Inferior parietal cortex (tissue), 1 donor: ENCODE results near the gene RAB5B.

Experiments
- DNase-seq: peaks from one replicate; pipeline ENCODE4 v3.0.0-alpha.2; 2016; ENCODE audit errors: extremely low spot score

The RAB5B gene, protein sequence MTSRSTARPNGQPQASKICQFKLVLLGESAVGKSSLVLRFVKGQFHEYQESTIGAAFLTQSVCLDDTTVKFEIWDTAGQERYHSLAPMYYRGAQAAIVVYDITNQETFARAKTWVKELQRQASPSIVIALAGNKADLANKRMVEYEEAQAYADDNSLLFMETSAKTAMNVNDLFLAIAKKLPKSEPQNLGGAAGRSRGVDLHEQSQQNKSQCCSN

DNA sequence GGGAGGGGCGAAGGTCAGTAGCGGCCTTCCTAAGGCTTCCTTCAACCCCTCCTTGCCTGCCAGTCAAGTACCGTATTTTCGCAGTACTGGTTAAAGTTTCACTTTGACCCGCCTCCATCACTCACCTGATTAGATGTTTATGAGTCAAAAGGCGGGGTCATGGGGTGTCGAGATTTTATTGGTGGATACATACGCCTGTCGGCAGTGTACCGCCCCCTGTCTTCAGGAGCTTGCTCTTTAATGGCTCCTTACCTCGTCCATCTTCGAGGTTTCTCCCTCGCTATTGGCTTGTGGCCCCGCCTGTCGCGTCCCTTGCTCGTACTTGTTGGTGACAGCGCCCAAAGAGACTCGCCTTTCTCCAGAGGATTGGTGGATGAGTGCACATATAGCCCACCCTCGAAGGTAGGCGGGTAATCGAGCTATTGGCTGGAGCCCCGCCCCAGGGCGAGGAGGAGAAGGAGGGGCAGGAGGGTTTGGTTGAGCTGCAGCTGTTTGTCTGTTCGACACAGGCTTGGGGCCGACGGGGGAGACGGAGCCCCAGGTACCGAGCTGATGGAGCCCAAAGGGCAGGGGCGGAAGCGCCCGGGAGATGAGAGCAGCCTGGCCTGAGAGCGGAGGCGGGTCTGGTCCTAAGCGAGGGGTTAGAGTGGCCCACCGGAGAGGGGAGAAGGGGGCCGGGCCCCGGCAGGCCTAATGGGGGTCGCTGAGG lies at the start of gene RAB5B:
TSS of gene RAB5B (plus strand) at position 480 of the 709 bp plus-strand sequence. CDS start 12,883 bp downstream, outside the sequence.
- peak; percentile 100 for DNase-seq

DNA sequence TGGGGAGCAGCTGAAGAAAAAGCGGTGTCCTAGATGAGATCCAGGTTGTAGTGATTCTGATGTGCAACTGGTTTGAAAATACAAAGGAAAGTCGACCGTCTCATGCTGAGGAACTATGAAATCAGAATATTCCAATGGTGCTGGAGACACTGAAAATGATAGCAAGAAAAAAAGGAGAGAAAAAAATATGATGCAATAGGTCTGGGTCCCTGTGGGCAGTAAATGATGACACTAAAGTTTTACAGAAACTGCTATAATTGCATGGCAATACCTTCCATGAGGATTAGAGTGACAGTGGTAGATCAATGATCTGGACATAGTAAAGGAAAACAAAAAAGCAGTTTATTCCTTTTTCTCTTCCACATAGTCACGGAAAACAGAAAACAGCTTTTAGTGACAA lies 48.5 kb upstream of the RAB5B start:
- no peak for DNase-seq

DNA sequence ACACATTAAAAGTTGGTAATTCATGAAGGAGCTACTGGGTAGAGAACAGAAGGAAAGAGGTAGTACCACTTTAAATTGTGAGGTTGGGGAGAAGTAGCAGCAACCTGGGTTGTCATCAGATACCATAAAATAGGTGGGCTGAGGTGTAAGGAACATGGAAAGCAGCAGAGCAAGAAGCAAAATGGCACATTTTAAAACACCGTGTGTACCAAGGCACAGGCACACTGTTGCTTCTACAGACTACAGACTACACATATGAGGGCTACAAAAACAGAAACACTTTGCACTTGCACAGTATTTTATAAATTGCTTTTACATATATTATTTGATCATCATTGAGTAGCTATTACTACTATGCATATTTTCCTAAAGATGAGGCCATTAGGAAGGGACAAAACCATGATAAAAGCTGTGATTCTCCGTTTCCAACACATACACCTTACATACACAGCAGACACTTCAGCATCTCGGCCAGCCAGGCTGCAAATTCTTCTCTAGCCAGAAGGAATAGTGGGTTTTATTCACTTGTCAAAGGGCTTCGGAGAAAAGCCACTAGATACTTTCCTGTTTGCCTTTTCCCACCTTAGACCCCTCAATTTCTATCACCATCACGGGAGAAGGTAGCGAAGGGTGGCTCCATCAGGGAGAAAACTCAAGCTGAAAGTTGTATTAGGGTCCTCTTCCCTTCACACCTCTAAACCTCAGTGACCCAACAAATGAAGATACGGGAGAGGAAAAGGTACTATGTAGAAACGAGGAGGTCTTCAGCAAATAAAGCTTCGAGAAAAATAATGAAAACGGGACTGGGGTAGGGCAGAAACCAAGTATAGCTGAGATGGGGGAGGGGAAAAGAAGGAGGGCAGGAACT lies 47.8 kb upstream of the RAB5B start:
- DNase-seq: no peak

DNA sequence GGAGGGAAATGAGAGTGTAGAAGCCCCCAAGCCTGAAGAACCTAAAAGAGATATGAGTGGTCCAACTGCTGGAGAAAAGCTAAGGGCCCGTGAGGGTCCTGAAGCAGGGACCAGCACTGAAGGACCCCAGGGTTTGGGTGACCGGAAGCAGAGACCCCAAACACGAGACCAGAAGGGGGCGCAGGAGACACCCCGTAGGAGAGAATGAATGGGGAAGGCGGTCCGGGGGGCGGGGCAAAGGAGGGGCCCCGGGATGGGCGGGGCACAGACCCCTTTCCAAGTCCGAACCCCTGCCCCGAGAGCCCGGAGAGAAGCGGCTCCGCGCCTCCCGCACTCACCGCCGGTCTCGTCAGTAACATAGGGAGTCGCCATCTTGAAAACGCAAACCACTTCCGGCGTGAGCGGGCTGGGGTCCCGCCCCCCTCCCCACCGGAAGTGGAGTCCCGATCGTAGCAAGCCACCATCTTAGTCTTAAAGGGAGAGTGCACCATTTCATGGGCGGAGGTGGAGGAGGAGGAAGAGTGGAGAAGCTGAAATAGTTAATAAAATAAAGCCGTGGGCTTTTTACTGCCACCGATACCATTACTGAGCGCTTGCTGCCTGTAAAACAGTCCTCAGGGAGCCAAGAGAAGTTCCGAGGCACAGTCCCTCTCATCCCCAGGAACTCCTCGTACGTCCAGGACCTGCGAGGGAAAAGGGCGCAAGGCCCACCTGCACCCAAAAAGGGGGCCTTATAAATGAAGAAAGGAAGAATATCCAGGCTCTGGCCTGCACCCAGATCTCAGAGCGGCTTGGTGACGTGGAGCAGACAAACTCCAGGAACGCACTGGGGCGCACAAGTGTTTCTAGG lies 46.9 kb upstream of the RAB5B start:
- peak; percentile 94 for DNase-seq

DNA sequence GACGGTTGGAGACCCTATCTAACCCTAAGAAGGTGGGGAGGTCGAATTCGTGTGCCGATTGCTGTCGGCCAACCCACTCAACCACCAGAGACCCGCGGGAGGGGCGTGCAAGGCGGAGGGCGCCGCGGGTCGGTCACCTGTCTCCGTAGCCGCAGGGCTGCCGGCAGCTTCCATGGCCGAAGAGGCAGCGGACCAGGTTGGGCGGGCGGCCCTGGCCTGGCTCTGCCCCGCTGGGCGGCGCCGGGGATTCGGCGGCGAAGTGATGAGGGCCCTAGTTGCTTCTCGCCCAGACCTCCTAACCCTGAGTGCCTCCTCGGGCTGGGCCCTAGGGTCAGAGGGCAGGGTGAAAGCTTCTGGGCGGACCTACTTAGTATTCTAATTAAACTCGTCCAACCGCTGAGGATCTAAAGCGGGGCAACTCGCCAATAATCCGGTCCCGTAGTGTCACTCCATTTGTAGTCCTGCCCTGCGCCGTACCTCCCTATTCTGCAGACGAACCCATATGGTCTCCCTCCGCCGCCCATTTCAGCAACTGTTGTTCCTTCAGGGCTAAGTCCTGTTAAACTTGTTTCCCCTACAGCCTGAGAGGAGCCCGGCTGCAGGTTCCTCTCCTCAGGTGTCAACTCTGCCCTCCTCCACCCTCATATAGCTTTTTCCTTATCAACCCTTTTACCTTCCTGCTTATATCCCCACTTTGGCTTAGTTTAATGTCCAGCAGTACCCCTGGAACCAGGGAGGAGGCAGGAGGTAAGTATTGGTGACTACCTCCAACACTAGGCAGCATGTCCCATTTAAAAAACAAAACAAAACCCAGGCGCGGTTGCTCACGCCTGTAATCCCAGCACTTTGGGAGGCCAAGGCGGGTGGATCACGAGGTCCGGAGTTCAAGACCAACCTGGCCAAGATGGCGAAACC lies 46.0 kb upstream of the RAB5B start, which contains the start of gene PYM1:
TSS of gene PYM1 (minus strand) at position 307 of the 915 bp plus-strand sequence. CDS start at position 174, 133 bp downstream.
- DNase-seq: peak; percentile 74

DNA sequence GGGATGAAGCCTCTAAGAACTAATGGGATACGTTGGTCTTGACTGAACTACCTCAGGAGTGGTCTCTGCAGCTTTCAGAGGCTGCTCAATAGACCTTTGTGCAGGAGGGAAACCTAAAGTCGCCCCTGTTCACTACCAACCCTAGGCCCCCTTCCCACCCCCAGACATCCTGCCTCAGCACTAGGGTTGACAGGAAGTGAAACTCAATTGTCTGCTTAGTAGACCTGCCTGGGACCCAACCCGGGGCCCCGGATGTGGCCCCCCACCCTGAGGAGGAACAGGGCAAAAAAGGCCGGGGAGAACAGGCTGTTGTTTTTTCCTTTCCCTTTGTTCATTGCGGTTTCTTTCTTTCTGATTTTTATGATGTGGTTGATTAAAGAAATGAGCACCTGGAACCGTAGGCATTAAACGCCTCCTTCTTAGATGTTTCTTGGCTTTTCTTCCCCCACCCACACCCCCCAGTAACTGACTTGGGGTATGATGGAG lies 44.5 kb upstream of the RAB5B start:
- no peak for DNase-seq

DNA sequence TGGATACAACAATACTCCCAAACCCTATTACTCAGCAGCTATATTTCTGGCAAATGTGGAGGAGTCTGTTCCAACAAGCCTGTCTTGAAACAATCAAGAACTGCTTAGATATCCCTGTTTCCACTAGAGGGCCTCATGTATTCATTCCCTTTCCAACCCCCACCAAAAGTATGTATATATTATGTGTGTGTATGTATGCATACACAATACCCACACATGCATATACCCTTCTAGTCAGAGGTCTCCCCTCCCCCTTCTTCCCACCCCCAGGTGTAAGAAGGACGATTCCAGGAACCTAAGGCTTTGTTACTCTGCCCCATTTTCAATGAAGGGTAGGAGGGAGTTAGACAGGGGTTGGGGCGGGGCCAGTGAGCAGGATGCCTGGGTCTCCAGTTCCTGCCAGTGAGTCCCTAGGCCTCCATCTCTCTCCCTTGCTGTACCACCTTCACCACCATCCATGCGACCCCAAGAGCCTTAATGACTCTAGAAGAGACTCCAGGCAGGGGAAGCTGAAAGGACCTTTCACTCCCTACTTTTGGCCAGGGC lies 43.0 kb upstream of the RAB5B start, which contains the start of gene DGKA:
TSS of gene DGKA (plus strand) at position 392 of the 546 bp plus-strand sequence. CDS start 5,342 bp downstream, outside the sequence.
- peak; percentile 66 for DNase-seq

DNA sequence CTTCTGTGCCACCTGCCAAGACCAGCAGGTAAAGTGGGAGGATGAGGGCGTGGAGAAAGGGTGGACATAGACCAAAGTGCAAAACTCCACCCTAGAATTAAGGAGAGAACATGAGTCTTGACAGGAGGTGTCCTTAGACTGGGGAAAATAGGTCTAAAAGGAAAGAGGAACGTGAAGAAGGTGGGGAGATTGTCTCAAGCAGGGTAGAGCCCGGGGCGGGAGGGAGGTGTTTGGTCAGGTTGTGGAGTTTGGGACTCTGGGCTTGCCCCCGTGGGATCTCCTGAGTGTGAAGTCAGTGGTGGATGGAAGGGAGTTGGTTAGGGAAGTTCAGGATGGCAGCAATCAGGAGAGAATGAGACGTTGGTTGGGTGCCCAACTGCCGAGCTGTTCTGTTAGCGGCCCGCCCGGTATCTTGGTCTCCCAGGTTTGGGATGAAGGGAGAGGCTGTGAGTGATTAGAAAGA lies 42.5 kb upstream of the RAB5B start:
- DNase-seq: no peak

DNA sequence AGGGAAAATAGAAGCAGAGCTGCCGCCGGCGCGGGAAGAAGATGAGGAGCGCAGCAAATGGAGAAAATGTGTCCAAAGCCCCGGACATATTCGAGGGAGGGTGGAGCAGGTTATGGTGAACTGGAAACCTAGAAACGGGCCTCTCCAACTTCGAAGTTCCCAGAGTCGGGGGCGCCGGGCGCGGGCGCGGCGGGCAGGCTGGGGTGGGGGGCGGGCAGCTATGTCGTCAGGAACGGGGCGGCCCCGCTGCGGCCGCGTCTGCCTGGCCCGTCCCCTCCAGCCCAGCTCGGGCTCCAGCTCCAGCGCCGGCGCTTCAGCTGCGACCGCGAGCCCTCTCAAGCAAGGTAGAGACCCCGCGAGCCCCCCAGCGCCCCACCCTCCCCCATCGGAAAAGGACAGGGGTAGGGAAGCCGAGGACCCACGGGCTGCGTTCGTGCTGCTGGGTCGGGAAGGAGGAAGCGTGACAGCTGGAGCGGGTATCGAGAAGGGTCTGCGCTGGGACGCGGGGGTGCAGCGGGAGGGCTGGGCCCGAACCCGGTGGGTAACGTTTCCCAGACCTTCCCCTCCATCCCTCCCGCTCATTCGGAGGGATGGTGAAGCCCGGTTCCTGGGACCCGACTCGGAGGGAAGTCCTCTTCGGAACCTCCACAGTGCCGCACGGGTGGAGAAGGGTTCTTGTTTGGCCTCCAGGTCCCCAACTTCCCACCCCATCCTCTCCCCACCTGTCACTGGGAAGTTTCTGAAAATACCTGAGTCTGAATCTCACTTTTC lies 41.9 kb upstream of the RAB5B start:
- peak; percentile 15 for DNase-seq

DNA sequence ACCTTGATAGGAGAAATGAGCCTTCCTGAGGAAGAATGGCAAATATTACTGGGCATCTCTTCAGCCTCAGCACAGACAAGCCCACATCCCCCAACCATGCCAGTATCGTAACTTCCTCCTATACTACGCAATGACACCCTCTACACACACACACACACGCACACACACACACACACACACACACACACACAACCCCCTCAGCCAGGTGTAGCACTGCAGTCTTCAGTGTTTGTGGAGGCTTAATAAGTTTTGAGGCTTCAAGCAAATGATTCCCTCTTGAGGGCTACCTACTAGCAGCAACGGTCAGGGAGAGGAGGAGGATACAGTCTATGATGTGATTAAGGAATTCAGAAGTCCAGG lies 41.3 kb upstream of the RAB5B start:
- DNase-seq: no peak

DNA sequence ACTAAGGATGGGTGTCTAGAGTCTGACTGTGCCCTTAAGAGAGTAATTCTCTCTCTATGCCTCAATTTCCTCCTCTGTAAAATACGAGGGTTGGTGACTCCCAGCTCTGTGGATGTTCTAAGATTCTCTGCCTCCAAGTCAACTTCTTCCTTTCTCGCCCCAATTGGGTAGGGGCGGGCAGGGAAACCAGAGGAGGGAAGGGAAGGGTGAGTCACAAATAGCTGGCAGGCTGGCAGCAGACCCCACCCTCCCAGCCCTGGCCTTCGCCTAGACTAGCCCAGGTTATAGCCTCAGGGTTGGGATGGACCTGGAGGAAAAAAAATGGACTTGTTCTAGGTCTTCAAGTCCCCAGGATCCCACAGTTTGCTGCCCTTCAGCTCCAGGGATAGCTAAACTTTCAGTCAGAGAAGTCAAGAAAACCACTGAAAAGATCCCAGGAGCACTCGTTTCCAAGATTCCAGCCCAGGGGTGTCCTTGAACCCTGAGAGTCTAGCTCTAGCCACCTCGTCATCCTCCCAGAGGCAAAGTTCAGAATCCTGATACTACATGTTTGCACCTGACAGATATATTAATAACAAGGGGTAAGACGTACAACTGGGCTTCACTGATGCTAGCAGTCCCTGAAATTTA lies 40.6 kb upstream of the RAB5B start:
- DNase-seq: no peak

DNA sequence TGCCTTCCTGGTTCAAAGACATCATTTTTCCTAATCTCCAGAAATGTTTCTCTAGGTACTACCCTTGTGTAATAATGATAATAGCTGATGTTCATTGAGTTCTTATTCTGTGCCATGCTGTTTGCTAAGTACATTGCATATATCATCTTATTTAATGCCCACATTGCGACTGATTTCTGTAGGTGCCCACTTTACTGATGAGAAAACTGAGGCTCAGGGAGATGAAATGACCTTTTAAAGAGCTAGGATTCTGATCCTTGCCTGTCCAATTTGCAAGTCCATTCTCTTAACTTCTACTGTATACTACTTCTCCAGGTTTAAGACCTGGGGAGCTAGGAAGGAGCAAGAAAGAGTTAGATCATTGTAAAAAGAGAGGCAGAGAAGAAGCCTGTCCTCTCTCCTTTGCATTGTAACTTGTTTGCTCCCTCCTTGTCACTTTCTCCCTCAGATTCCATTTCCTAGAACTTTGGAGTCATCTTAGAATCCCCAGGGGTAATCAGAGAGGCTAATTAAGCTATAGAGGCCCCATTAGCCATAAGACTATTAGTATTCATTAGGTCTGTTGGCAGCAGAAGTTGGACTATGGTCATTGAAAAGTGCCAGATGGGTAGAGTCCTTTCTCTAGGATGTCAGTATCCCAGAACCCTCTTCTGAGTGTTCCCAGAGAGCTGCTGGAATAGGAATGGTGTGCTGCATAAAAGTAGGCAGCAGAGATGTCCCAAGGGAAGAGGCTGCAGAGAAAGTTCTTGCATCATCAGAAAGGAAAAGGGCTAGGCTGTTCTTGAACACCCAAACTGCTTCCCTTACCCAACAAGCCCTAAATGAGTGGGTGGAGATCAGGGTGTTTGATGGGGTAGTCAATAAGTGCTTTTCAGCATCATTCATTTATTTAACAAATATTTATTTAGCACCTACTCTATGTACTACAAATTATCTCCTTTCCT lies 39.8 kb upstream of the RAB5B start:
- DNase-seq: no peak

DNA sequence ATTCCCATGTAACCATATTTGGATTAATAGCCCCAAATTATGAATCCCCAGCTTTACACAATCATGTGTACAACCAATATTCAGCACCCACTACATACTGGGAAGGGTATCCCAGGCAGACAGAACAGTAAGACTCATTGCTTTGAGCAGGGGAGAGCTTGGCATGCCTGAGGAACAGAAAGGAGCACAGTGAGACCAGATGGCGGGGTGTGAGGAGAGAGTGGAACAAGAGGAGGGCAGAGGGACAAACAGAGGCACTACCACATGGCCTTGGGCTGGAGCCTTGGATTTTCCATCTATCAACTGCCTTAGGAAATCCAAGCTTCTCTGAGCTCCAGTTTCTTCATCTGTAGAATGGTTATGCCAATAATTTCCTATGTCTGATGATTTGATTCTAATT lies 39.1 kb upstream of the RAB5B start:
- DNase-seq: no peak

DNA sequence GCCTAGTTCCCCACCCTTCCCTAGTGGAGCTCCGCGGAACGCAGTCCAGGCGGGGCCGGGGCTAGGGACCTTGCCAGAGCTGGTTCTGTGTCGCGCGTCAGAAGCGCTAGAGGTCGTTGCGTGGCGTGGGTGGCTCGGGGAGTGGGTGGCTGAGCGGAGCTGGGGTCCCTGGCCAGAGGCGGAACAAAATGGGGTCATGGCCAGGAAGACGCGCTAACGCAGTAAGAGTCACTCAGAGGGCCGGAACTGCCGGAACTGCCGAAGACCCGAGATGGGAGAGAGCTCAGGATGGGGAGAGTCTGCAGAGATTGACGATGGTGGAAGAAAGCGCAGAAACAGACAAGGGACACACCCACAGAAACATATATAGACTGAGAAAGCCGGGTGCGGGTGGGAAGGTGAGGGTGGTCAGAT lies 38.1 kb upstream of the RAB5B start:
- DNase-seq: no peak

DNA sequence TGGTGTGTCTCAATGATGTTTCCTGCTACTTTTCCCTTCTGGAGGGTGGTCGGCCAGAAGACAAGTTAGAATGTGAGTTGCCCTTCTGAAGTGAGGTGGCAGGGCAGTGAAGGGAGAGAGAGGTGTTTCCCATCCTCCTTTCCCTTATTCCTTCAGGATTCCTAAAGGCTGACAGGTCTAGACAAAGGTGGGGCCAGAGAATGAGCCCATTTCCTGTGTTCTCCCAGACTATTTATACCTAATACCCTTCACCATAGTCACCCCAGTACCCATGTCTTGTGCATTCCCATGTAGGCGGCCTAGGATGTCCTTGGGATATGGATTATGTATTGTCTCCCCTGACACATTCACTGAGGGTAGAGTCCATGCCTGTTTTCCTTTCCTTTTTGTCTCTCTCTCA lies 35.9 kb upstream of the RAB5B start:
- no peak for DNase-seq

DNA sequence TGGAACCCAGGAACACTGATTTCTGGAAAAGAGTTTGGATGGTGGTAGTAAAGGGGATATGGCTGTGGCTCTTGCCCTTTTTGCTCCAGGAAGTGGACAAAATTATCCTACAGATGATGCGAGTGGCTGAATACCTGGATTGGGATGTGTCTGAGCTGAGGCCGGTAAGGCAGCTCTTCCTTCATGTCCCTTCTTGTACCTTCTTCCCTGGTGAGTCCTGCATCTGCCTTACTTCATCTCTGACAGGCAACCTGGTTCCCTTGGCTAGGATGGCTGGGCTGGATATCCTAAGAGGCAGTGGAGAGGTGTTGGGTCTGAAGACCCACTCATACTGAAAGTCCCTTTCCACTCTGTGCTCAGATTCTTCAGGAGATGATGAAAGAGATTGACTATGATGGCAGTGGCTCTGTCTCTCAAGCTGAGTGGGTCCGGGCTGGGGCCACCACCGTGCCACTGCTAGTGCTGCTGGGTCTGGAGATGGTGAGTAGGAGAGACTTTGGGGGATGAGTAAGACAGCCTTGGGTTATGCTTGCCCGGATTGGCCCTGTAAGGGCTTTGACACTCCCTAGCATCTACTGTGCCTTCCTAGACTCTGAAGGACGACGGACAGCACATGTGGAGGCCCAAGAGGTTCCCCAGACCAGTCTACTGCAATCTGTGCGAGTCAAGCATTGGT lies 34.9 kb upstream of the RAB5B start:
- DNase-seq: no peak
